NCI-H510A treated with DMSO at 0.1 percent for 48 hours (cell line): Measurements from ENCODE around the gene ZCWPW1.

Source experiments
- DNase-seq: peaks from one replicate; lab custom pipeline; 2025; lab: John Stamatoyannopoulos, UW

The ZCWPW1 gene, protein sequence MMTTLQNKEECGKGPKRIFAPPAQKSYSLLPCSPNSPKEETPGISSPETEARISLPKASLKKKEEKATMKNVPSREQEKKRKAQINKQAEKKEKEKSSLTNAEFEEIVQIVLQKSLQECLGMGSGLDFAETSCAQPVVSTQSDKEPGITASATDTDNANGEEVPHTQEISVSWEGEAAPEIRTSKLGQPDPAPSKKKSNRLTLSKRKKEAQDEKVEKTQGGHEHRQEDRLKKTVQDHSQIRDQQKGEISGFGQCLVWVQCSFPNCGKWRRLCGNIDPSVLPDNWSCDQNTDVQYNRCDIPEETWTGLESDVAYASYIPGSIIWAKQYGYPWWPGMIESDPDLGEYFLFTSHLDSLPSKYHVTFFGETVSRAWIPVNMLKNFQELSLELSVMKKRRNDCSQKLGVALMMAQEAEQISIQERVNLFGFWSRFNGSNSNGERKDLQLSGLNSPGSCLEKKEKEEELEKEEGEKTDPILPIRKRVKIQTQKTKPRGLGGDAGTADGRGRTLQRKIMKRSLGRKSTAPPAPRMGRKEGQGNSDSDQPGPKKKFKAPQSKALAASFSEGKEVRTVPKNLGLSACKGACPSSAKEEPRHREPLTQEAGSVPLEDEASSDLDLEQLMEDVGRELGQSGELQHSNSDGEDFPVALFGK

DNA sequence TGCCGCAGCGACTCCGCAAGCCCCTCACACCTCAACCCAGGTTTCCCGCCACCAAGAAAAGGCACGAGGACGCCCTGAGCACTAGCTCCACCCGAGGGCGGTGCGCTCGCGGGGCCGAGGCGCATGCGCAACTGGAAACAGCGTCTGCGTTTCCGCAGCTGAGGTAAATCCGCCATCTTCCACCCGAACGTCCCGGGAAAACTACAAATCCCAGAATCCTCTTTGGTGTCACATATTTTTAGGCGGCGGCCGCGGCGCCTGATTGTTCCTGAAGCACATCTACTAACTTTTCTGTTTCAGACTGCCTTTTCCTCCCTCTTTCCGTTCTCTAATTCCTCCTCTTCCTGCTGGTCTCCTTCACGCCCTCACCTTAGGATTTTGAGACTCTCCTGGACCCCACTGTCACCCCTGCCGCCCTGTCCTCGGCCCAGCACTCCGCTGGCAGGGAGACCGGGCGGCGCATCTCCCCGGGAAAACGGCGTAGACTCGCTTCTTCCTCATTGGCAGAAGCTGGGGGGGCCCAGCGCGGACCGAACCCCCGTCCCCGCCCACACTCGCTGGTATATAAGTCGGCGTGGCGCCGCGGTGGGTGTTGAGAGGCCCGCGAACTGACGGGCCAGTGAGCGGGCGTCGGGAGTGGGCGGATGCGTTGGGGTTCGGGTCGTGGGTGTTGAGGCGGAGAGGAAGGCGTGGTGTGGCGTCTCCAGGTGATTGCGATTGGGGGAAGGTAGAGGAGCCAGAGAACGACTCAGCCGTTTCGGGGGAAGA is at the start of gene ZCWPW1:
Gene ZCWPW1 (minus strand): TSS at position 505 of the 768 bp plus-strand sequence. CDS start 8,054 bp downstream, outside the sequence.
- DNase-seq, result peak; percentile 84

DNA sequence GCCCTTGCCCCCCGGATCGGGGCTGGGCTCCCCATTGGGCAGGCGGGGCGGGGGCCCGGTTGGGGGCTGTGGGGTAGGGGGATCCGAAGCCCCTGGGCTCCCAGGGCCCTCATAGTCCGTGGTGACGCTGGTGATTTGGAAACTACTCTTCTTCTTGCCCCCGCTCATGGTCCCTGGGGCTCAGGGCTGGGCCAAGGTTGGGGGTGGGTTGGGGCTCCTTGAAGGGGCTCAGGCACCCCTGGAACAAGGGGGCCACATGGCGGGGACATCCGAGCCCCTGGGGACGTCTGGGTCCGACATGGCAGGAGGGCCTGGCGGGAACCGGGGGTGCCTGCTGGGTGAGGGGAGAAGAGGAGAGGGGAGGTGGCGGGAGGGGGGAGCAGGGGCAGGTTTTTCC is 49.4 kb upstream of the ZCWPW1 start:
- no peak for DNase-seq

DNA sequence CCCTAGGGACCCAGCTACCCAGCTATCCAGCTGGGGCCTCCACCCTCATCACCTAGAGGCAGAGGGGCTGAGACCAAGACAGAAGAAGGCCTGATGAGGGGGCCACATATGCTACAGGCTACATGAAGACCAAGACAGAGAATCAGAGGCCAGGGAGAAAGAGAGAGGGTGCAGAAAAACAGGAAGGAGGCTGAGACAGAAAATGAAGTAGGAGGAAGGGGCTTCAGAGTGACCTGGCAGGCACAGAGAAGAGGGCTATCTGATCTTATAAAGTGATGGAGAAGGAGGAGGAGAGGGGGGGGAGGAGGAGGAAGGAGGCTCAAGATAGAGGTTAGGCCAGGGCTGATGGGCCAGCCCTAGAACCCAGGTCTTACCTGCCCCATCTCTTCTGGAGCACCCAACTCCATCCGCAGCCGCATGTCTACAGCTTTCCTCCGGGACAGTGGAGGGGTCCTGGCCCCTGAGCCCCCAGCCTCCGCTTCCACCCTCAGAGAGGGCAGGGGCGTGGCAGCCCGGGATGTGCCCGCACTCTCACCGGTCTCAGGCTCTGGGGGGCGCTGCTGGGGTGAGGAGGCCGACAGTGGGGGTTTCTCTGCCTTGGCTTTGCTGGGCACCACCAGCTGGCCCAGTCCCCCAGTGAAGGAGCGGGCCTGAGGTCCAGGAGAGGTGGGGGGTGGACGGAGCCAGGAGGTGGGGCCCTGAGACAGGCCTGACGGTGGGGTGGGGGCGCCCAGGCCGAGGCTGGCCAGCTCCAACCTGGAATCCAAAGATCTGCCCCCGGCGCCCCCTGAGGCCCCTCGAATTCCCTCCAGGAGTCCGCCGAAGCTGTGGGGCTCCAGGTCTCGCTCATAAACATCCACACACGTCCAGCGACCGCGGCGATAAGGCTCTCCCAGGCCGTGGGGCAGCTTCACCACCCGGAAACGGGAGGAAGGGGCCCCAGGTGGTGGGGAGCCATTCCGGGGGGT is 48.7 kb upstream of the ZCWPW1 start:
- no peak for DNase-seq

DNA sequence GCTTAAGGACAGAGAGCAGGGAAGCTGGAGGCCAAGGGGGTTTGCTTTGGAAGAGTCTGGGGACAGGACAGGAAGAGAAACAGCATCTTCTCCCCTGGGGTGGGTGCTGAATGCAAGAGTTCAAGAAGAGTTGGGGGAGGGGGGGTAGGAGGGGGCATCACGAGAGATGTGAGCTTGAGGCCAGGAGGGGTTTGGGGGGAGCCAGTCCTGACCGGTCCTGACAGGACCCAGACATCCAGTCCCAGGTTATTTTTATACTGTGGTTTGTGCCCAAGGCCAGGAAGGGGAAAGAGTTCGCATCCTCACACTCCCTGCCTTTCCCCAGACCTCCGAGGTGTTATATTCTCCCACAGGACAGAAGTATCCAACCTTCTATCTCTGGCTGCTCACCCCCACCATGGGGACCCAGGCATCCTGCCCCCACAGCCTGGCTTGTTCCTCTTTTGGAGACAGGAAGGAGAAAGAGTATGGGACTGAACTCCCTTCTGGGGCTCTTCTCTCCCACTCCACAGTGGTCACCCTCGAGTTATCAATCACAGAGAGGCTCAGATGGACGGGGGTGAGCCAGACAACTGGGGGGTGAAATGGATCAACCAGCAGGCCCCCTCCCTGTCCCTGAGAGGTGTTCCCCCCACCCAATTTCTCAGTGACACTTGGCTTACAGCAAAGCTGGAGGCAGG is 47.7 kb upstream of the ZCWPW1 start:
- no peak for DNase-seq

DNA sequence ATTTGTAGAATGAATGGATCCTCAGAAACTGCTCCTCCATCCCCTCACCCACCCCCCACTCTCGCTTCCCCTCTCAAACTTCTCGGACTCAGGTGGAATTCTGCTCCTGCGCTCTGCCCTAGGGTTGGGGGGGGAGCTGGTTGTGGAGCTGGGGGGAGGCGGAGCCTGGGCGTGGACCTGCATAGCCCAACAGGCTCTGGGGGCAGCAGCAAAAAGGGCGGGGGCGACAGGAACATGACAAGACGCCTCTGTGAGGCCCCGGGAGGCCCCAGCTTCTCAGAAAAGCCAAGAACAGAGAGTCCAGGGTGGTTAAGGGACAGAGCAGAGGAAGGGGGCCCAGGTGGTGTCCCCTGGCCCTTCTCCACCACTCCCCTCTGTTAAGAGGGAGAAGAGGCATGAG is 47.0 kb upstream of the ZCWPW1 start:
- no peak for DNase-seq

DNA sequence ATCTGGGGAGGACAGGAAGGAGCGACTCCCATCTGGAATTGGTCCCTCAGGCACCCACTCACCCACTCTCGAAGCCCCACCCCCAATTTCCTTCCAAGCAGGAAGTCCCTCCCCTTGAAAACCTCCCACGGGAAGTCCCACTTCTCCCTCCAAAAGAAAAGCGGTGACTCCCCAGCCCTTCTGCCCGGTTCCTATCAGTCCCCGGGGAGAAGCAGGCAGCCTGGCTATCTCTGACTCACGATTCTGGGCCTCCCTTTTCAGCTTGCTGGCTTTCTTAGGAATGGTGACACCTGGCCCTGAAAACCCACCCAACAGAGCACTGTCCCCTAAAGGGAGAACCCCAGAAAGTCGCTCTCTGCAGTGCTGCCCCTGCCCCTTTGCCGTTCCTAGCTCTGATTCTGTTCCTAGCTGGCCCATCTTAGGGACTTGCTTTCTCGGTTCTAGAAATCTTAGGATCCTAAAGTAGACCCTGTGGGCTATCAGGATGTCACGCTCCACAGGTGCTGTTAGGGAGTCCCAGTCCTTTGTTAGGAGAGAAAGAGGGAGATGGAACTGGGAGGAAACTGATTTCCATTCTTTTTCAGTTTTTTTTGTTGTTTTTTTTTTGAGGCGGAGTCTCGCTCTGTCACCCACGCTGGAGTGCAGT is 44.5 kb upstream of the ZCWPW1 start:
- DNase-seq, result no peak

DNA sequence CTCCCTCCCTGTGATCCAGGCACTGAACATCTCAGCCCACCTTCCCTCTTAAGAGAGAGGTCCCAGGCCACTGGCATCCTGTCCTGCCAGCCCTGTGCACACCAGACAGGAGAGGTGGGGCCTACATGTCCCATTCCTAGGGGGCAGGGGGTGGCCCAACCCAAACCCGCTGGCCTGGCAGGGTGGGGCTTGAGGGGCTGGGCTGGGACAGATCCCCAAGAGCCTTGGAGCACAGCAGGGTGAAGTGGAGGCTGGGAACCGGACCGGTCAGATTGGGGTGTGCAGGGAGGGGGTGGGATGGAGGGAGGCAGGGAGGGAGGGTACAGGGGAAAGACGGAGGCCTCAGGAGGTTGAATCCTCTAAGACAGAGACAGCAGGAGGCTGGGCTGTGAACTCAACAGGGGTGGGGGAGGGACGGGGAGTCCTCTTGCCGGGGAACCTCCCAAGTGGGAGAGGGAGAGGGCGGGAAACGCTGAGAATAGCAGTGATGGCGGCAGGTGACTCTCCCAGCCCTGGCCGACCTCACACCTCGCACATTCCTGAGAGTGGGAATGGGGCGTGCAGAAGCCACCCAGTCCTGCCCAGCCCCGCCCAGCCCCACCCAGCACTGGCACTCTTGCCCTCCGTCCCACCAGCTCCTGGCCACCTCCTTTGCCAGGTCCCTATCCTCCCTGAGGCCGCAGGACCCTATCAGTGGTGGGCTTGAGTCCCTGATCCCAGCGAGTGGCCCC is 43.8 kb upstream of the ZCWPW1 start:
- DNase-seq, result no peak

DNA sequence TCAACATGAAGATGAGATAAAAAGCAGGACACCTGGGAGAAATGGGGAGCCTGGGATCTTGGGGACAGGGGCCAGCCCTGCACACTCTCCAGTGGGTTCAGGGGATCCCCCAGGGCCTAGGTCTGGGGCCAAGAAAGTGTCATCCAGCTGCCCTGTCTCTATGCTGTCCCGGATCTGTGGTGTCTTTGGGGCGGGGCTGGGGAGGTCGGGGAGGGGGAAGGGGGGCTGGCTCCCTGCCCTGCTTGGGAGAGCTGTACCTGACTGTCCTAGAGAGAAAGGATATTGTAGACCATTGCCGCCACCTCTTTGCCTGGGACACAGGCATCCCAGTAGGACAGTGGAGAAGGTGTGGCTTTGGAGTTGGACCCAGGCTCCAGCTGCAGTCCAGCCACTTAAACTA is 42.5 kb upstream of the ZCWPW1 start:
- no peak for DNase-seq

DNA sequence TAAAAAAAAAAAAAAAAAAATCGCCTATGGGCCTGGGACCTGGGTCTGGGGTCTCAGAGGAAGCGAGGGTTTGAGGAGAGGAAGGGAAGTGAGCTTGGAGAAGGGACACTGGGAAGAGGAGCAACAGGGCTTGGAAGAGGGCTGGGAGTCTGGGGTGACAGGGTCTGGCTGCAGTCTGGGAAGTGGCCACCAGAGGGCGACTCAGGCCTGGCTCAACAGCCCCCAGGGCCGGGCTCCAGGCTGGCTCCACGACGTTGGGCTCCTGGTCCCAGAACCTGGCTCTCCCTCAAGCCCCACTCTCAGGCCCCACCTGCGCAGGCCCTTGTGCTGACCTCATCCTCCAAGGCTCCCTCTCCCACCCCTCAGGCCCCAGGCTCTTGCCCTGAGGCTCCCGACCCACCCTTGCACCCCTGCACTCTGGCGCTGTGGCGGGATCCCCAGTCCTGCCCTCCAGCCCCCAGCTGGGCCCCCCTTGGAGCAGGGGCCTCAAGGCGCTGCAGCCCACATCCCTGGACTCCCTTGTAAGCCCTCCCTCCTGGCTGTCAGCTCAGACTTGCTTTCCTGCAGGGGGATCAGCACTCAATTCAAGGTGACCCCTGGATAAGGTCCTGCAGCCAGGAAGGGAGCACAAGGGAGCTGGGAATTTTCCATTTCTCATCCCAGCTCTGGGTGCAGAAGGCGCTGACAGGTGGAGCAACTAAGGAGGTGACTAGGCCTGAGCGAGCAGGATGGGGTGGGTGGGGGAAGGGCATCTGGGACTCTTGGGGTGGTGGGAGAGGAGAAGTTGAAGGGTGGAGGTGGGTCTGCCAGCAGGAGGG is 40.9 kb upstream of the ZCWPW1 start:
- DNase-seq, result peak; percentile 64

DNA sequence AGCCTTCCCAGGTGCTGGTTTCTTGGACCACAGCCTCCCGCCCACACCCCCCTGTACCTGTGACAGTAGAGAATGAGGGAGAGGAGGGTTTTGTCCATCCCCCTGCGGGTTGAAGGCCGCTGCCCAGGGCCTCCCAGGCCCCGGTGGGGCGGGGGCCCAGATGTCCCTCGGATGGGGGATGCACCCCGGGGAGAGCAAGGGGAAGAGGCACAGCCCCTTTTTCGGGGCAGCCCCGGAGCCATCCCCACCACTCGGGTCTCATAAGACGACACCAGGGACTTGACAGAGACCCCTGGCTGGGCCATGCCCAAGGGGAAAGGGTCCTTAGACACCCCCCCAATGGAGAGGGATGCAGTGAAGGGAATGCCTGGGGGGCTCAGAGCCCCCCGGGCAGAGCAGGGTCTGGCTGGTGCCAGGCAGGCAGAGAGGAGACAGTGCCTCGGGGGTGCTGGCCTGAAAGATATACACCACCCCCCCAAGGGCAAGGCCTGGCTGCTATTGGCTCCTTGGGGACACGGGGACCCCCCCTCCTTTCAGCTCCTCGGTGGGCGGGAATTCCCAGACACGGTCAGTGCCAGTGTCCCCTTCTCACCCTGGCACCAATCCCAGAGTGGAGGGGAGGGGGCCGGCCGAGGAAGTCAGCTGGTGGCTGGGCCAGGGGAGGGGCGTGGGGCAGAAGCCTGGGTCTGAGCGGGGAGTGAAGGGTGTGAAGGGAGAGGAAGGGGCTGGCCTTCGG is 39.3 kb upstream of the ZCWPW1 start:
- DNase-seq, result no peak

DNA sequence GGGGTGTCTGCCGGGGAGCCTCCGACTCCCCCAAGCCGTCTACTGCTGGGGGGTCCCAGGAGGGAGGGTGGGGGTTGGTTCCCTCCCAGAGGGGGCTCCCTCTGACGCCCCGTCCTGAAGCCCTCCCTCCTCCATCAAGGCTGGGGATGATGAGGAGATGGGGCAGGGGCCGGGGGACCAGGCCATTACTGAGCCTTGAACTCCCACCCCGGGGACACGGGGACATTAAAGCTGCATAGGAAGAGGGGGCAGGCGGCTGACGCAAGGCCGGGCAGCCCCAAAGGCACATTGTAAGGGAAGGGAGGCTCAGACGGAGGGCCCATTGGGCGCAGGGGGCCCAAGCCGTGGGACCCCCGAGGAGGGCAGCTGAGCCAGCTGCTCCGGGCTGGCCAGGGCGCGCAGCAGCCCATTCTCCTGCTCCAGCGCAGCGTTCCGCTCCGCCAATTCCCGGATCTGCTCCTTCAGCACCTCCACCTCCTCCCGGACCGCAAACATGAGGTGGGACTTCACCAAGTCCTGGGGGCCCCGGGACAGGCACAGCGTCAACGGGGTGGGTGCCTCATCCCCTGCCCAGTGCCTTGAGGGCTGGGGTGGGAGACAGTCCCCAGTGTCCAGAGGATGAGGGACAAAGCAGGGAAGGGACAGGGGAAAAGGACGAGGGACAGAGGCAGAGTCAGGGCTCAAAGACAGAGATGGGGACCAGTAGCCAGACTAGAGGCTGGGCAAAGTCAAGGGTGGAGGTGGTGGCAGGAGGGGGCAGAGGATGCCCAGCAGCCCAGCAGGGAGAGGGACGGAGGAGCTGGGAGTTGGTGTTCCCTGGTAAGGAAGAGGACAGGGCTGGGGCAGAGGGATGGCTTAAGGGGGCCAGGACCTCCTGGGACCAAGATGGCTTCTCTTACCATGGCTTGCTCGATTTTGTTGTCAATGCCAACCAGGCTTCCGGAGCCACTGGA is 38.4 kb upstream of the ZCWPW1 start:
- DNase-seq, result no peak

DNA sequence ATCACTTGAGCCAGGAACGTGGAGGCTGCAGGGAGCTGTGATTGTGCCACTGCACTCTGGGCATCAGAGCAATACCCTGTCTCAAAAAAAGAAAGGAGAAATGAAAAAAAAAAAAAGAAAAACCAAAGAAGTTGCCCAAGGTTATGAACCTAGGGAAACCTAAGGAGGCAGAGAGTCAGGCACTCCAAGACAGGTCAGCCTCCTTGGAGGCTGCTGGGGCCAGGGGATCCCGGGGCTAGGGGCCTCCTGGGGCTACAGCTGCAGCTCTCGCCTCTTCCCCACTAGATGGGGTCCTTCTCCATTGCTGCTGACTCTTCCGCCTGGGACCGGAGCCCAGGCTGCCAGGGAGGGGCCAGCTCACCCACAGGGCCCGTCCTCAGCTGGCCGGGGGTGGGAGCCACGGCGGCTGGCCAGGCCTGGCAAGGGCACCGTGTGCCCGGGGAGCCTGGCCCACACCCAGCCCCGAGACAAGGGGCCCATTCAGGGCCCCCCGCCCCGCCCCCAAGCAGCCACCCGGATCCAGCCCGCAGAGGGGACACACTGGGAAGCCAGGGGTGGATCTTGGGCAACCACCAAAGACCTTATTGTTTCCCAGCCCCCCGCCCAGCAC is 37.3 kb upstream of the ZCWPW1 start:
- DNase-seq, result no peak

DNA sequence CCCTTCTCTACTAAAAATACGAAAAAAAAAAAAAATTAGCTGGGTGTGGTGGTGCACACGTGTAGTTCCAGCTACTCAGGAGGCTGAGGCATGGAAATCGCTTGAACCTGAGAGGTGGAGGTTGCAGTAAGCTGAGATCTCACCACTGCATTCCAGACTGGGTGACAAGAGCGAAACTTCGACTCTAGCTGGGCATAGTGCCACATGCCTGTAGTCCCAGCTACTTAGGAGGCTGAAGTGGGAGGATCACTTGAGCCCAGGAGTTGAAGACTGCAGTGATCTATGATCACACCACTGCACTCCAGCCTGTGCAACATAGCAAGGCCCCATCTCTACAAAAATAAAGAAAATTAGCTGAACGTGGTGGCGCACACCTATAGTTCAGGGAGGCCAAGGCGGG is 36.8 kb upstream of the ZCWPW1 start:
- no peak for DNase-seq

DNA sequence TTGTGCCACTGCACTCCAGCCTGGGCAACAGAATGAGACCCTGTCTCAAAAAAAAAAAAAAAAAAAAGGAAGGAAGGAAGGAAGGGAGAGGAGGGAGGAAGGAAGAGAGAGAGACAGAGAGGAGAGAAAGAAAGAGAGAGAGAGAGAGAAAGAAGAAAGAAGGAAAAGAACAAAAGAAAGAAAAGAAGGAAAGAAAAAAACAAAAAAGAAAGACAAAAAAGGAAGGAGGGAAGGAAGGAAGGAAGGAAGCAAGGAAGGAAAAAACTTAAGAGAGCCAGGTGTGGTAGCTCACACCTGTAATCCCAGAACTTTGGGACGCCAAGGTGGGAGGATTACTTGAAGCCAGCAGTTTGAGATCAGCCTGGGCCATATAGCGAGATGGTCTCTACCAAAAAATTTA is 36.3 kb upstream of the ZCWPW1 start:
- no peak for DNase-seq

DNA sequence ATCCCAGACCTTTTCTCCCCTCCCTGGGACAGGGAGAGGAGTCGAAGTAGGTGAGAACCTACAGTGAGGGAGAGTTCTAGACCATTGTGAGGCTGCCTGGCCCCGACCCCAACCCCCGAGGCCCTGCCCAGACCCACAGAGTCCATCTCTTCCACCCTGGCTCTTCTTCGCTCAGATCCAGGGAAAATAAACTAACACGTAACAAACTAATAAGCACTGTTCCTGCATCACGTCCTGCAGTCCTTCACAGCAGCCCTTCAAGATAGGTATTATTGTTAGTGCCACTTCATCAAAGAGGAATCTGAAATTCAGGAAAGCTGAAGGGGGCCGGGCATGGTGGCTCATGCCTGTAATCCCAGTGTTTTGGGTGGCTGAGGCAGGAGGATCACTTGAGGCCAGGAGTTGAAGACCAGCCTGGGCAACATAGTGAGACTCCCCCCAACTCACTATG is 35.7 kb upstream of the ZCWPW1 start, which contains the start of gene SPACDR:
Gene SPACDR (minus strand): TSS at position 51 of the 451 bp plus-strand sequence. CDS start 235 bp downstream, outside the sequence.
- no peak for DNase-seq

DNA sequence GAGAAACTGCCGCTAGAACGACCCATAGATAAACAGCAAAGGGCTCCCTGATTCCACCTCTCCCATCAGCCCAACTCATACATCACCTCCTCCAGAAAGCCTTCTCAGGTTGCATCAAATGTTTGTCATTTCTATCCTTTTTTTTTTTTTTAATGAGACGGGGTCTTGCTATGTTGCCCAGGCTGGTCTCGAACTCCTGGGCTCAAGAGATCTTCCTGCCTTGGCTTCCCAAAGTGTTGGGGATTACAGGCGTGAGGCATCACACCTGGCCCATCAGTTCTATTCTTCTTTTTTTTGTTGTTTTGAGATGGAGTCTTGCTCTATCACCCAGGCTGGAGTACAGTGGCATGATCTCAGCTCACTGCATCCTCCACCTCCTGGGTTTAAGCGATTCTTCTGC is 28.5 kb upstream of the ZCWPW1 start:
- no peak for DNase-seq
